NCI-H1105 (cell line): ENCODE results near the gene ACSM6.
"Not testable (repeated sequence)": the region's sequence is repeated elsewhere in the genome, so short reads cannot be mapped to it uniquely, and the experiment has no call there.

Experiments used
- DNase-seq: peaks from one replicate; lab custom pipeline; 2025; lab: John Stamatoyannopoulos, UW

The ACSM6 gene

GRCh38 chr10:95217476-95217875, 23.4 kb downstream of the ACSM6 start:
- no peak for DNase-seq

- DNase-seq = no peak
Observed at GRCh38 chr10:95220539-95220938, 26.5 kb downstream of the ACSM6 start.

- DNase-seq = no peak
Observed at GRCh38 chr10:95221124-95221523, 27.1 kb downstream of the ACSM6 start.

- DNase-seq = no peak
Observed at GRCh38 chr10:95225136-95225535, 31.1 kb downstream of the ACSM6 start.

GRCh38 chr10:95228934-95229723, 35.1 kb downstream of the ACSM6 start:
- not testable (repeated sequence) for DNase-seq

GRCh38 chr10:95229724-95230627, 35.9 kb downstream of the ACSM6 start:
- no peak for DNase-seq

GRCh38 chr10:95230677-95231586, 36.9 kb downstream of the ACSM6 start:
- not testable (repeated sequence) for DNase-seq

GRCh38 chr10:95233377-95234034, 39.5 kb downstream of the ACSM6 start:
- no peak for DNase-seq

GRCh38 chr10:95234951-95235350, 40.9 kb downstream of the ACSM6 start:
- no peak for DNase-seq

- DNase-seq = no peak
Observed at GRCh38 chr10:95235676-95236067, 41.6 kb downstream of the ACSM6 start.

- DNase-seq = no peak
Observed at GRCh38 chr10:95236068-95236903, 42.2 kb downstream of the ACSM6 start.

- no peak for DNase-seq
Observed at GRCh38 chr10:95237376-95238170, 43.5 kb downstream of the ACSM6 start.

GRCh38 chr10:95240096-95240495, 46.1 kb downstream of the ACSM6 start:
- DNase-seq = not testable (repeated sequence)

GRCh38 chr10:95240811-95241210, 46.8 kb downstream of the ACSM6 start:
- no peak for DNase-seq

GRCh38 chr10:95241533-95241932, 47.5 kb downstream of the ACSM6 start:
- no peak for DNase-seq

- no peak for DNase-seq
Observed at GRCh38 chr10:95242581-95243317, 48.7 kb downstream of the ACSM6 start.

GRCh38 chr10:95243318-95243617, 49.2 kb downstream of the ACSM6 start:
- DNase-seq = no peak

GRCh38 chr10:95244152-95244551, 50.1 kb downstream of the ACSM6 start:
- DNase-seq = no peak

GRCh38 chr10:95245425-95246055, 51.5 kb downstream of the ACSM6 start:
- no peak for DNase-seq
